WTC11 (cell line): ENCODE measurements around the gene FUT8. TPM values are rescaled to one million over a fixed set of nuclear protein-coding genes. Genes with fewer than 3 reads are reported as not detected.

Experiments used
- ATAC-seq: fragments of 200-7000 bp; cut with Tn5 transposase; 2 replicates; pipeline ENCODE4 v1.10.0; 2021; ENCODE audit warnings: mild to moderate bottlenecking, moderate library complexity
- CTCF ChIA-PET: fragments of 300-600 bp; sonication (Branson Sonifier 250); formaldehyde crosslinking; loops from one replicate; lab custom pipeline; 2021; ENCODE audit warnings: antibody characterized with exemption; lab: Charles Lee
- POLR2A ChIA-PET: fragments of 350-600 bp; sonication (Branson Sonifier 250); formaldehyde crosslinking; loops from one replicate; lab custom pipeline; 2021; ENCODE audit warnings: antibody characterized with exemption; lab: Charles Lee
- DNase-seq: peaks from one replicate; pipeline ENCODE4 v3.0.0; 2021; ENCODE audit warnings: low spot score
- H3K27ac Mint-ChIP-seq: 2 replicates; pipeline ENCODE4 v1.8.0; 2021; ENCODE audit warnings: mixed read lengths
- H3K27me3 Mint-ChIP-seq: 2 replicates; pipeline ENCODE4 v1.8.0; 2021; ENCODE audit warnings: low read depth, mild to moderate bottlenecking, moderate library complexity, mixed read lengths
- H3K36me3 Mint-ChIP-seq: 2 replicates; pipeline ENCODE4 v1.8.0; 2021; ENCODE audit warnings: mixed read lengths
- H3K4me1 Mint-ChIP-seq: 2 replicates; pipeline ENCODE4 v1.8.0; 2022; ENCODE audit warnings: mixed read lengths
- H3K4me3 Mint-ChIP-seq: 2 replicates; pipeline ENCODE4 v1.8.0; 2021; ENCODE audit warnings: mild to moderate bottlenecking, moderate library complexity, mixed read lengths
- H3K9me3 Mint-ChIP-seq: 2 replicates; pipeline ENCODE4 v1.8.0; 2021; ENCODE audit warnings: mixed read lengths
- CTCF ChIP-seq: fragments of 200-600 bp; IDR thresholded peaks from 2 replicates; pipeline ENCODE4 v1.8.0; 2022; ENCODE audit warnings: antibody characterized with exemption
- E2F1 ChIP-seq: sonication (generic); formaldehyde crosslinking; IDR thresholded peaks from 2 replicates; pipeline ENCODE4 v1.8.0; 2022; ENCODE audit warnings: mild to moderate bottlenecking, missing genetic modification reagents
- E2F5 ChIP-seq: sonication (generic); formaldehyde crosslinking; IDR thresholded peaks from 2 replicates; pipeline ENCODE4 v1.8.1; 2022; ENCODE audit warnings: mild to moderate bottlenecking, moderate library complexity, missing genetic modification reagents
- ELF4 ChIP-seq: sonication (generic); formaldehyde crosslinking; IDR thresholded peaks from 2 replicates; pipeline ENCODE4 v1.8.1; 2022; ENCODE audit warnings: low read depth, mild to moderate bottlenecking, moderate library complexity, missing genetic modification reagents
- EMX1 ChIP-seq: fragments of 250-450 bp; sonication (Bioruptor Pico); IDR thresholded peaks from 2 replicates; pipeline ENCODE4 v1.8.0; 2021; ENCODE audit warnings: mild to moderate bottlenecking
- ETV6 ChIP-seq: sonication (generic); formaldehyde crosslinking; IDR thresholded peaks from 2 replicates; pipeline ENCODE4 v1.8.1; 2022; ENCODE audit warnings: mild to moderate bottlenecking, missing genetic modification reagents
- FOXJ3 ChIP-seq: sonication (generic); formaldehyde crosslinking; IDR thresholded peaks from 2 replicates; pipeline ENCODE4 v1.9.0; 2021; ENCODE audit warnings: missing genetic modification reagents, mild to moderate bottlenecking, borderline replicate concordance
- GTF2I ChIP-seq: fragments of 250-450 bp; sonication (Bioruptor Pico); conservative IDR thresholded peaks from 2 replicates; pipeline ENCODE4 v1.4.0; 2021; ENCODE audit warnings: mild to moderate bottlenecking
- JAZF1 ChIP-seq: fragments of 250-450 bp; sonication (Bioruptor Pico); IDR thresholded peaks from 2 replicates; pipeline ENCODE4 v1.9.0; 2021; ENCODE audit warnings: moderate library complexity, mild to moderate bottlenecking, inconsistent platforms
- MXD4 ChIP-seq: fragments of 250-450 bp; sonication (Bioruptor Pico); IDR thresholded peaks from 2 replicates; pipeline ENCODE4 v1.8.0; 2021; ENCODE audit warnings: mild to moderate bottlenecking, moderate library complexity, borderline replicate concordance
- NFE2L1 ChIP-seq: sonication (generic); formaldehyde crosslinking; IDR thresholded peaks from 2 replicates; pipeline ENCODE4 v1.8.1; 2023; ENCODE audit warnings: missing genetic modification reagents
- PRRX2 ChIP-seq: fragments of 250-450 bp; sonication (Bioruptor Pico); IDR thresholded peaks from 2 replicates; pipeline ENCODE4 v1.8.0; 2021; ENCODE audit warnings: mild to moderate bottlenecking
- SMAD3 ChIP-seq: sonication (generic); formaldehyde crosslinking; IDR thresholded peaks from 2 replicates; pipeline ENCODE4 v1.8.0; 2022; ENCODE audit warnings: missing genetic modification reagents, mild to moderate bottlenecking, borderline replicate concordance
- SOX15 ChIP-seq: fragments of 250-450 bp; sonication (Bioruptor Pico); IDR thresholded peaks from 2 replicates; pipeline ENCODE4 v1.9.0; 2021; ENCODE audit warnings: mild to moderate bottlenecking
- SP1 ChIP-seq: sonication (generic); formaldehyde crosslinking; conservative IDR thresholded peaks from 2 replicates; pipeline ENCODE4 v1.8.1; 2022; ENCODE audit warnings: missing genetic modification reagents
- TEAD4 ChIP-seq: sonication (generic); formaldehyde crosslinking; IDR thresholded peaks from 2 replicates; pipeline ENCODE4 v1.8.0; 2022; ENCODE audit warnings: mild to moderate bottlenecking, missing genetic modification reagents
- ZMAT4 ChIP-seq: fragments of 250-450 bp; sonication (Bioruptor Pico); IDR thresholded peaks from 2 replicates; pipeline ENCODE4 v1.9.0; 2021; ENCODE audit warnings: mild to moderate bottlenecking
- ZNF138 ChIP-seq: sonication (generic); formaldehyde crosslinking; conservative IDR thresholded peaks from 2 replicates; pipeline ENCODE4 v1.8.1; 2022; ENCODE audit warnings: mild to moderate bottlenecking, moderate library complexity, missing genetic modification reagents
- ZNF232 ChIP-seq: sonication (generic); formaldehyde crosslinking; IDR thresholded peaks from 2 replicates; pipeline ENCODE4 v1.8.0; 2022; ENCODE audit warnings: mild to moderate bottlenecking, missing genetic modification reagents
- ZNF281 ChIP-seq: sonication (generic); formaldehyde crosslinking; IDR thresholded peaks from 2 replicates; pipeline ENCODE4 v1.8.0; 2023; ENCODE audit warnings: mild to moderate bottlenecking, missing genetic modification reagents
- ZNF317 ChIP-seq: sonication (generic); formaldehyde crosslinking; IDR thresholded peaks from 2 replicates; pipeline ENCODE4 v1.8.1; 2023; ENCODE audit warnings: low read depth, mild to moderate bottlenecking, moderate library complexity, missing genetic modification reagents, borderline replicate concordance
- ZNF396 ChIP-seq: fragments of 250-450 bp; sonication (Bioruptor Pico); IDR thresholded peaks from 2 replicates; pipeline ENCODE4 v1.8.0; 2021; ENCODE audit warnings: mild to moderate bottlenecking, moderate library complexity, borderline replicate concordance
- ZNF512 ChIP-seq: sonication (generic); formaldehyde crosslinking; IDR thresholded peaks from 2 replicates; pipeline ENCODE4 v1.8.1; 2022; ENCODE audit warnings: missing genetic modification reagents, borderline replicate concordance
- ZNF671 ChIP-seq: fragments of 250-450 bp; sonication (Bioruptor Pico); IDR thresholded peaks from 2 replicates; pipeline ENCODE4 v1.8.0; 2021; ENCODE audit warnings: mild to moderate bottlenecking
- total RNA-seq: library from RNA; stranded (reverse); gene quantifications from 3 replicates; pipeline ENCODE4 v1.2.3, GENCODE V29; 2021

Gene FUT8
- total RNA-seq, 1 experiment from 2014 or later, result 37.9 TPM

- Mint-ChIP-seq H3K36me3 (no peaks in the 10 kb centered on the region), H3K4me3 (no peak overlapping the region)
- CTCF ChIA-PET, result no interaction called here
- DNase-seq, result no peak
- TF ChIP-seq E2F1 (no peak), ZNF138 (CRISPR knock-in tag) (no peak), PRRX2 (no peak), NFE2L1 (CRISPR knock-in tag) (no peak), MXD4 (no peak), ZNF232 (CRISPR knock-in tag) (no peak), SMAD3 (CRISPR knock-in tag) (no peak), ZNF396 (CRISPR knock-in tag) (no peak), ELF4 (CRISPR knock-in tag) (no peak), ZNF281 (CRISPR knock-in tag) (no peak), ETV6 (CRISPR knock-in tag) (no peak), FOXJ3 (CRISPR knock-in tag) (no peak), ZMAT4 (CRISPR knock-in tag) (no peak), EMX1 (CRISPR knock-in tag) (no peak), GTF2I (CRISPR knock-in tag) (no peak), SOX15 (CRISPR knock-in tag) (no peak), TEAD4 (no peak), ZNF671 (no peak), JAZF1 (no peak)
- TF ChIP-seq, all 79 proteins: peak for 0
- no peaks in the 10 kb centered on the region; the same call in 1 of the 2 replicates for H3K27me3 Mint-ChIP-seq
- POLR2A ChIA-PET, result no interaction called here
- no peak for ATAC-seq
- no peak overlapping the region for H3K27ac Mint-ChIP-seq
- H3K9me3 Mint-ChIP-seq, result no peaks in the 10 kb centered on the region
- peaks cover 15% of the 10 kb centered on the region for H3K4me1 Mint-ChIP-seq
These were observed 162.9 kb downstream of the FUT8 start for GRCh38 chr14:65575389-65575788.

- no peaks in the 10 kb centered on the region for H3K9me3 Mint-ChIP-seq
- ChIA-PET POLR2A (no interaction called here), CTCF (no interaction called here)
These were observed 168.4 kb downstream of the FUT8 start for GRCh38 chr14:65580973-65581372.

More at GRCh38 chr14:65580973-65581372, 168.4 kb downstream of the FUT8 start:
- peaks cover 8% of the 10 kb centered on the region for H3K4me1 Mint-ChIP-seq
- TF ChIP-seq CTCF (no peak), ZNF317 (no peak), ZNF232 (CRISPR knock-in tag) (no peak), E2F5 (CRISPR knock-in tag) (no peak), SP1 (CRISPR knock-in tag) (no peak), ZNF512 (CRISPR knock-in tag) (no peak)
- no peaks in the 10 kb centered on the region for H3K36me3 Mint-ChIP-seq
- ATAC-seq (no peak), DNase-seq (no peak)
- no peaks in the 10 kb centered on the region; the same call in 1 of the 2 replicates for H3K27me3 Mint-ChIP-seq
- H3K4me3 Mint-ChIP-seq, result no peak overlapping the region
- no peak overlapping the region for H3K27ac Mint-ChIP-seq
